ENCODE data around the gene ZFAND6.

ZFAND6 gene

GRCh38 chr15:80177156-80177555, 117.7 kb downstream of the ZFAND6 start:
- Histone ChIP-seq H3K36me3 (ENCODE audit: insufficient read depth, low read length) (peaks cover 11% of the 10 kb centered on the region; the same call in 1 of the 2 replicates), H3K9me3 (ENCODE audit: insufficient read depth, low read depth, low read length) (no peaks in the 10 kb centered on the region), H3K79me2 (ENCODE audit: insufficient read depth, low read length) (no peaks in the 10 kb centered on the region), H3K4me1 (ENCODE audit: insufficient read depth, low read length, poor library complexity, severe bottlenecking) (no peaks in the 10 kb centered on the region), H4K20me1 (ENCODE audit: insufficient read depth, low read length, poor library complexity, severe bottlenecking) (no peaks in the 10 kb centered on the region), H3K9me2 (replicated peaks; ENCODE audit: low read depth, low read length) (no peaks in the 10 kb centered on the region), H2AFZ (ENCODE audit: low read length) (no peak overlapping the region), H3K4me3 (ENCODE audit: low read length, poor library complexity, severe bottlenecking) (no peak overlapping the region), H3F3A (ENCODE audit: low read depth) (no peaks in the 10 kb centered on the region), H3K27me3 (ENCODE audit: insufficient read depth, low read length, poor library complexity, severe bottlenecking) (no peaks in the 10 kb centered on the region), H3K9ac (ENCODE audit: low read depth, low read length, poor library complexity, severe bottlenecking) (no peak overlapping the region), H3K4me2 (ENCODE audit: low read depth, low read length, poor library complexity, severe bottlenecking) (no peak overlapping the region)
- TF ChIP-seq EZH2phosphoT487 (IDR thresholded peaks at IDR 0.05; ENCODE audit: borderline replicate concordance) (no peak), CTCF (conservative IDR thresholded peaks at IDR 0.05; ENCODE audit: low read length) (no peak)

GRCh38 chr15:80179025-80179759, 119.7 kb downstream of the ZFAND6 start:
- Histone ChIP-seq H3F3A (ENCODE audit: low read depth) (no peaks in the 10 kb centered on the region), H3K27me3 (ENCODE audit: insufficient read depth, low read length, poor library complexity, severe bottlenecking) (no peaks in the 10 kb centered on the region), H4K20me1 (ENCODE audit: insufficient read depth, low read length, poor library complexity, severe bottlenecking) (no peaks in the 10 kb centered on the region), H3K9ac (ENCODE audit: low read depth, low read length, poor library complexity, severe bottlenecking) (no peak overlapping the region), H3K79me2 (ENCODE audit: insufficient read depth, low read length) (no peaks in the 10 kb centered on the region), H3K36me3 (ENCODE audit: insufficient read depth, low read length) (peaks cover 11% of the 10 kb centered on the region; the same call in 1 of the 2 replicates), H3K9me3 (ENCODE audit: insufficient read depth, low read depth, low read length) (no peaks in the 10 kb centered on the region), H2AFZ (ENCODE audit: low read length) (no peak overlapping the region), H3K4me1 (ENCODE audit: insufficient read depth, low read length, poor library complexity, severe bottlenecking) (no peaks in the 10 kb centered on the region), H3K4me3 (ENCODE audit: low read length, poor library complexity, severe bottlenecking) (no peak overlapping the region), H3K9me2 (replicated peaks; ENCODE audit: low read depth, low read length) (no peaks in the 10 kb centered on the region), H3K4me2 (ENCODE audit: low read depth, low read length, poor library complexity, severe bottlenecking) (no peak overlapping the region)
- TF ChIP-seq EZH2phosphoT487 (IDR thresholded peaks at IDR 0.05; ENCODE audit: borderline replicate concordance) (no peak), CTCF (conservative IDR thresholded peaks at IDR 0.05; ENCODE audit: low read length) (no peak)

- no peaks in the 10 kb centered on the region for H3K4me1 ChIP-seq (ENCODE audit: insufficient read depth, low read length, poor library complexity, severe bottlenecking)
- no peak overlapping the region for H3K4me2 ChIP-seq (ENCODE audit: low read depth, low read length, poor library complexity, severe bottlenecking)
- H3K9ac ChIP-seq (ENCODE audit: low read depth, low read length, poor library complexity, severe bottlenecking): no peak overlapping the region
- no peaks in the 10 kb centered on the region for H3K27me3 ChIP-seq (ENCODE audit: insufficient read depth, low read length, poor library complexity, severe bottlenecking)
- H4K20me1 ChIP-seq (ENCODE audit: insufficient read depth, low read length, poor library complexity, severe bottlenecking): no peaks in the 10 kb centered on the region
- TF ChIP-seq CTCF (conservative IDR thresholded peaks at IDR 0.05; ENCODE audit: low read length) (no peak), EZH2phosphoT487 (IDR thresholded peaks at IDR 0.05; ENCODE audit: borderline replicate concordance) (no peak)
- H3K9me3 ChIP-seq (ENCODE audit: insufficient read depth, low read depth, low read length): no peaks in the 10 kb centered on the region
- H3F3A ChIP-seq (ENCODE audit: low read depth): no peaks in the 10 kb centered on the region
- H2AFZ ChIP-seq (ENCODE audit: low read length): no peak overlapping the region
- H3K79me2 ChIP-seq (ENCODE audit: insufficient read depth, low read length): no peaks in the 10 kb centered on the region
- H3K9me2 ChIP-seq (replicated peaks; ENCODE audit: low read depth, low read length): no peaks in the 10 kb centered on the region
- no peak overlapping the region for H3K4me3 ChIP-seq (ENCODE audit: low read length, poor library complexity, severe bottlenecking)
- H3K36me3 ChIP-seq (ENCODE audit: insufficient read depth, low read length): peaks cover 15% of the 10 kb centered on the region; the same call in 1 of the 2 replicates
These were observed 120.5 kb downstream of the ZFAND6 start for GRCh38 chr15:80179935-80180334.
